ENCODE results near the gene WDFY2.

DNA sequence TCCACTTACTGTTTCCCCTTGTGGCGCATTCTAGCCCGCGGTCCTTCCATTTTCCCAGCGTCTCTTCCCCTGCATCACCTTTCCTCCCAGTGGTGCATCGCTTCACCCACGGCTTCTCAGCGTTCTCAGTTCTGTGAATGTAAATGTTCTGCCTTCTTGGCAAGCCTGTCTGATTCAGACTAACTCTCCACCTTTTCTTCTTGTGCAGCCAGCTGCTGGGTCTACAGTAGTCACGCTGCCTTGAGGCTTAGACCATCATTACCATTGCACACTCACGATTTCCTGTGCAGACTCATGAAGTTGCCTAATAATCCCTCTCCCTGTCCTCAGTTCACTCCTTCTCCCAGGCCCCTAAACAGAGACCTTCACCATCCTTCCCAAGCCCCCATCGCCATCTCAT lies 144.7 kb downstream of the WDFY2 start:
- TF ChIP-seq ZNF274 (IDR thresholded peaks at IDR 0.05; ENCODE audit: low read depth, low read length): no peak
- TF ChIP-seq SUZ12 (IDR thresholded peaks at IDR 0.05; ENCODE audit: extremely low read depth, insufficient read depth, insufficient read length): no peak
- no peak for TF ChIP-seq YY1 (IDR thresholded peaks at IDR 0.05; ENCODE audit: insufficient read depth, insufficient read length)
